ENCODE results near the gene MEIOB.
"Not testable (repeated sequence)": the region's sequence is repeated elsewhere in the genome, so short reads cannot be mapped to it uniquely, and the experiment has no call there.

MEIOB gene

GRCh38 chr16:1906055-1906845 is 34.3 kb upstream of the MEIOB start:
- no peak for DNase-seq

GRCh38 chr16:1903845-1904840 is 32.2 kb upstream of the MEIOB start:
- no peak for DNase-seq

GRCh38 chr16:1903220-1903574 is 31.2 kb upstream of the MEIOB start:
- no peak for DNase-seq

- DNase-seq = no peak
Measured at GRCh38 chr16:1902547-1903219, 30.7 kb upstream of the MEIOB start.

GRCh38 chr16:1900452-1900774 is 28.4 kb upstream of the MEIOB start:
- no peak for DNase-seq

GRCh38 chr16:1899641-1900451 is 27.9 kb upstream of the MEIOB start:
- no peak for DNase-seq

- not testable (repeated sequence) for DNase-seq
Measured at GRCh38 chr16:1897692-1898091, 25.7 kb upstream of the MEIOB start.

- no peak for DNase-seq
Measured at GRCh38 chr16:1895949-1896675, 24.1 kb upstream of the MEIOB start.

GRCh38 chr16:1895068-1895467 is 23.1 kb upstream of the MEIOB start:
- no peak for DNase-seq

GRCh38 chr16:1890708-1891050 is 18.7 kb upstream of the MEIOB start:
- no peak for DNase-seq

GRCh38 chr16:1890024-1890707 is 18.2 kb upstream of the MEIOB start:
- DNase-seq = no peak

- DNase-seq = no peak
Measured at GRCh38 chr16:1887711-1888354, 15.9 kb upstream of the MEIOB start.

GRCh38 chr16:1884889-1885288 is 12.9 kb upstream of the MEIOB start:
- no peak for DNase-seq

GRCh38 chr16:1884155-1884760 is 12.3 kb upstream of the MEIOB start:
- no peak for DNase-seq

GRCh38 chr16:1881172-1881571 is 9.2 kb upstream of the MEIOB start:
- DNase-seq = not testable (repeated sequence)

GRCh38 chr16:1879477-1879876 is 7.5 kb upstream of the MEIOB start:
- no peak for DNase-seq

- no peak for DNase-seq
Measured at GRCh38 chr16:1878256-1878655, 6.3 kb upstream of the MEIOB start.

- DNase-seq = no peak
Measured at GRCh38 chr16:1877804-1878203, 5.8 kb upstream of the MEIOB start.

GRCh38 chr16:1877089-1877488 is 5.1 kb upstream of the MEIOB start:
- DNase-seq = no peak

- no peak for DNase-seq
Measured at GRCh38 chr16:1876468-1876867, 4.5 kb upstream of the MEIOB start.

Data from 8988T (cell line).